GM12878 (cell line): ENCODE data around the gene GRK7. TPM values are rescaled to one million over a fixed set of nuclear protein-coding genes. Genes with fewer than 3 reads are reported as not detected.

Experiments
- ATAC-seq: fragments of 200-7000 bp; cut with Tn5 transposase; 3 replicates; pipeline ENCODE4 v1.9.1; 2020; ENCODE audit warnings: mild to moderate bottlenecking, moderate library complexity
- BruUV-seq: library from RNA; stranded (reverse); fragments of 400-500 nt; replicated peaks from 2 replicates; lab custom pipeline; 2021; lab: Mats Ljungman, UMichigan
- CTCF ChIA-PET: fragments of 300-600 bp; sonication (Branson Sonifier 250); formaldehyde crosslinking; extraction: SDS; loops from one replicate; lab custom pipeline; 2021; ENCODE audit warnings: inconsistent platforms; lab: Yijun Ruan, JAX
- POLR2A ChIA-PET: fragments of 350-600 bp; formaldehyde crosslinking; extraction: SDS; loops from one replicate; lab custom pipeline; 2021; ENCODE audit warnings: inconsistent platforms; lab: Charles Lee
- RAD21 ChIA-PET: fragments of 300-600 bp; sonication (Branson Sonifier 250); formaldehyde crosslinking; loops from one replicate; lab custom pipeline; 2023; ENCODE audit warnings: antibody characterized with exemption; ENCODE audit not compliant: unreplicated experiment; lab: Charles Lee
- SMC1A ChIA-PET: fragments of 300-600 bp; sonication (Branson Sonifier 250); formaldehyde crosslinking; loops from one replicate; lab custom pipeline; 2023; ENCODE audit not compliant: unreplicated experiment, uncharacterized antibody; lab: Charles Lee
- DNase-seq: peaks from one replicate; pipeline ENCODE4 v3.0.0-alpha.2; 2011; ENCODE audit warnings: low read depth, low spot score
- FAIRE-seq: peaks from 3 replicates; lab custom pipeline; 2011; peaks lifted over from hg19 to GRCh38; lab: Jason Lieb, UNC
- H2AFZ ChIP-seq: 2 replicates; pipeline ENCODE4 v1.6.0; 2011; ENCODE audit warnings: low read depth, low read length, control low read depth; ENCODE audit not compliant: control insufficient read depth
- H3K27ac ChIP-seq: 2 replicates; pipeline ENCODE4 v1.5.1; 2011; ENCODE audit warnings: control low read depth; ENCODE audit not compliant: control insufficient read depth, insufficient read depth
- H3K27me3 ChIP-seq, 2 experiments: replicated peaks in 1 of 2; 2 replicates each; pipeline versions ENCODE4 v1.6.0 to v1.6.1; 2011; ENCODE audit warnings: low read length in 1 of 2; ENCODE audit not compliant: control insufficient read depth in 2 of 2, insufficient read depth in 2 of 2
- H3K36me3 ChIP-seq, 2 experiments: 2 replicates each; pipeline ENCODE4 v1.5.1; 2011; ENCODE audit warnings: low read length in 1 of 2; ENCODE audit not compliant: control insufficient read depth in 2 of 2, insufficient read depth in 2 of 2
- H3K4me1 ChIP-seq: 2 replicates; pipeline ENCODE4 v1.6.1; 2011; ENCODE audit warnings: mild to moderate bottlenecking, low read length, moderate library complexity, mixed read lengths; ENCODE audit not compliant: control insufficient read depth, insufficient read depth
- H3K4me2 ChIP-seq: 2 replicates; pipeline ENCODE4 v1.6.0; 2011; ENCODE audit warnings: control low read depth; ENCODE audit not compliant: control insufficient read depth, insufficient read depth
- H3K4me3 ChIP-seq: fragments of 200-600 bp; sonication (generic); 2 replicates; pipeline ENCODE4 v1.5.1; 2016
- H3K79me2 ChIP-seq: 2 replicates; pipeline ENCODE4 v1.6.0; 2011; ENCODE audit warnings: low read length; ENCODE audit not compliant: control insufficient read depth, insufficient read depth
- H3K9ac ChIP-seq: 2 replicates; pipeline ENCODE4 v1.8.0; 2011; ENCODE audit warnings: low read length, control low read depth, mixed read lengths; ENCODE audit not compliant: control insufficient read depth, insufficient read depth
- H3K9me3 ChIP-seq: replicated peaks from 3 replicates; pipeline ENCODE4 v1.5.1; 2011; ENCODE audit warnings: mild to moderate bottlenecking, low read length; ENCODE audit not compliant: control insufficient read depth, insufficient read depth
- H4K20me1 ChIP-seq: 2 replicates; pipeline ENCODE4 v1.6.0; 2011; ENCODE audit not compliant: control insufficient read depth, insufficient read depth
- CEBPB ChIP-seq, 2 experiments: fragments of 150-350 bp in 1 of 2; IDR thresholded peaks; 2 replicates each; pipeline ENCODE4 v1.6.1; 2012 to 2014; ENCODE audit warnings: low read depth in 2 of 2, low read length in 2 of 2, borderline replicate concordance in 1 of 2, inconsistent platforms in 1 of 2
- CREB1 ChIP-seq: IDR thresholded peaks from 2 replicates; pipeline ENCODE4 v1.6.1; 2012; ENCODE audit warnings: low read depth, mild to moderate bottlenecking, inconsistent platforms
- HDAC2 ChIP-seq: fragments of 200-600 bp; sonication (generic); IDR thresholded peaks from 2 replicates; pipeline ENCODE4 v1.6.1; 2017
- IRF3 ChIP-seq: fragments of 450-650 bp; IDR thresholded peaks from 2 replicates; pipeline ENCODE4 v1.6.1; 2014; ENCODE audit warnings: mild to moderate bottlenecking
- KAT2A ChIP-seq: conservative IDR thresholded peaks from 2 replicates; pipeline ENCODE4 v1.6.1; 2011; ENCODE audit warnings: low read depth, low read length; ENCODE audit not compliant: control insufficient read depth
- MEF2A ChIP-seq: IDR thresholded peaks from 2 replicates; pipeline ENCODE4 v1.6.1; 2011; ENCODE audit warnings: low read depth, mild to moderate bottlenecking, low read length, moderate library complexity; ENCODE audit not compliant: insufficient read depth
- MTA2 ChIP-seq: fragments of 450-650 bp; IDR thresholded peaks from 2 replicates; pipeline ENCODE4 v1.6.1; 2016; ENCODE audit warnings: low read depth, mild to moderate bottlenecking, moderate library complexity
- RB1 ChIP-seq: fragments of 450-650 bp; formaldehyde crosslinking; IDR thresholded peaks from 2 replicates; pipeline ENCODE4 v1.6.1; 2017; ENCODE audit warnings: mild to moderate bottlenecking, borderline replicate concordance
- SUZ12 ChIP-seq: fragments of 200-600 bp; sonication (generic); IDR thresholded peaks from one replicate; pipeline ENCODE4 v1.6.1; 2018; ENCODE audit warnings: antibody characterized with exemption, mild to moderate bottlenecking; ENCODE audit not compliant: unreplicated experiment
- TCF7 ChIP-seq: IDR thresholded peaks from 2 replicates; pipeline ENCODE4 v1.6.1; 2014; ENCODE audit warnings: antibody characterized with exemption, borderline replicate concordance
- USF1 ChIP-seq: IDR thresholded peaks from 2 replicates; pipeline ENCODE4 v1.6.1; 2011; ENCODE audit warnings: borderline replicate concordance, low read depth, mild to moderate bottlenecking, moderate library complexity, mixed read lengths, low read length; ENCODE audit not compliant: insufficient read depth; ENCODE audit errors: extremely low read length
- ZBED1 ChIP-seq: IDR thresholded peaks from 2 replicates; pipeline ENCODE4 v1.6.1; 2016; ENCODE audit warnings: borderline replicate concordance
- in situ Hi-C: fragments of 300-500 bp; cut with MboI; formaldehyde crosslinking; loops from 9 replicates; pipeline ENCODE4 v1.14.3; 2018; ENCODE audit warnings: mixed read lengths
- intact Hi-C: fragments of 100-400 bp; cut with micrococcal nuclease; formaldehyde crosslinking; loops from one replicate; pipeline ENCODE4 v1.14.2; 2022; ENCODE audit not compliant: unreplicated experiment
- polyA plus RNA-seq, 11 experiments: library from polyadenylated mRNA; depleted of rRNA in 4 of 11; unstranded in 6 of 11; stranded (reverse) in 5 of 11; fragments of >200 nt; fragmentation: Nextera tagmentation in 4 of 11; fragmentation: Illumina TruSeq in 1 of 11; extraction: Ambion mirVana in 4 of 11; extraction: Trizol in 1 of 11; gene quantifications; 1 replicate in 1 of 11; 2 replicates in 10 of 11; pipeline versions ENCODE4 v1.2.1 to v1.2.3, GENCODE V29; 2011 to 2016; ENCODE audit warnings: inconsistent platforms in 2 of 11, missing spikeins in 2 of 11, low read depth in 1 of 11
- total RNA-seq, 4 experiments: library from RNA; depleted of rRNA in 3 of 4; stranded (reverse); fragments of >200 nt in 3 of 4; fragmentation: Illumina TruSeq in 1 of 4; extraction: Trizol in 1 of 4; gene quantifications; 2 replicates each; pipeline versions ENCODE4 v1.2.1 to v1.2.3, GENCODE V29; 2013 to 2021
- TF ChIP-seq, protein P1 (sequence below): fragments of 450-650 bp; IDR thresholded peaks from 2 replicates; pipeline ENCODE4 v1.6.1; 2017; ENCODE audit warnings: mild to moderate bottlenecking
- TF ChIP-seq, protein P2 (sequence below): IDR thresholded peaks from 2 replicates; pipeline ENCODE4 v1.6.1; 2011; ENCODE audit warnings: low read depth, mild to moderate bottlenecking, low read length, moderate library complexity, borderline replicate concordance; ENCODE audit errors: extremely low read depth
- TF ChIP-seq, protein P3 (sequence below), 3 experiments: IDR thresholded peaks in 2 of 3; conservative IDR thresholded peaks in 1 of 3; 2 replicates each; pipeline ENCODE4 v1.5.1; 2011; ENCODE audit warnings: low read depth in 3 of 3, low read length in 3 of 3, mild to moderate bottlenecking in 3 of 3, control low read depth in 2 of 3, moderate library complexity in 2 of 3, inconsistent platforms in 1 of 3, mixed read lengths in 1 of 3; ENCODE audit not compliant: control insufficient read depth in 2 of 3, insufficient read depth in 1 of 3; ENCODE audit errors: extremely low read depth in 1 of 3

GRK7 gene
- total and polyA plus RNA-seq, 10 of the 15 experiments (the other 5 are each of a cell fraction or from before 2014, with no cell fraction given) = not detected

GRCh38 chr3:141735176-141735575, 28.0 kb upstream of the GRK7 start:
- Histone ChIP-seq H3K4me2 (no peak overlapping the region), H3K9me3 (no peaks in the 10 kb centered on the region), H3K79me2 (peaks cover 21% of the 10 kb centered on the region), H3K27me3 (no peaks in the 10 kb centered on the region), H3K4me3 (no peak overlapping the region), H3K9ac (no peak overlapping the region), H3K4me1 (0 out of 2 replicates have a peak, but pooled peaks cover 5% of the 10 kb centered on the region), H4K20me1 (no peaks in the 10 kb centered on the region), H2AFZ (no peak overlapping the region)
- ChIA-PET CTCF (no interaction called here), SMC1A (interaction anchor here (0.6 kb wide), 1 partner anchor 54 kb away, joined by 3 read pairs; no protein-coding TSS in a partner anchor), RAD21 (interaction anchor here (0.8 kb wide), 1 partner anchor 178 kb away, joined by 3 read pairs; no protein-coding TSS in a partner anchor)
- intact Hi-C loops = loop anchor here (5.0 kb wide), 1 partner anchor 547 kb away; no protein-coding TSS in a partner anchor
- DNase-seq (no peak), FAIRE-seq (no peak)
- BruUV-seq = no TSS peak
- no peak for TF ChIP-seq CREB1
- TF ChIP-seq, protein P1, sequence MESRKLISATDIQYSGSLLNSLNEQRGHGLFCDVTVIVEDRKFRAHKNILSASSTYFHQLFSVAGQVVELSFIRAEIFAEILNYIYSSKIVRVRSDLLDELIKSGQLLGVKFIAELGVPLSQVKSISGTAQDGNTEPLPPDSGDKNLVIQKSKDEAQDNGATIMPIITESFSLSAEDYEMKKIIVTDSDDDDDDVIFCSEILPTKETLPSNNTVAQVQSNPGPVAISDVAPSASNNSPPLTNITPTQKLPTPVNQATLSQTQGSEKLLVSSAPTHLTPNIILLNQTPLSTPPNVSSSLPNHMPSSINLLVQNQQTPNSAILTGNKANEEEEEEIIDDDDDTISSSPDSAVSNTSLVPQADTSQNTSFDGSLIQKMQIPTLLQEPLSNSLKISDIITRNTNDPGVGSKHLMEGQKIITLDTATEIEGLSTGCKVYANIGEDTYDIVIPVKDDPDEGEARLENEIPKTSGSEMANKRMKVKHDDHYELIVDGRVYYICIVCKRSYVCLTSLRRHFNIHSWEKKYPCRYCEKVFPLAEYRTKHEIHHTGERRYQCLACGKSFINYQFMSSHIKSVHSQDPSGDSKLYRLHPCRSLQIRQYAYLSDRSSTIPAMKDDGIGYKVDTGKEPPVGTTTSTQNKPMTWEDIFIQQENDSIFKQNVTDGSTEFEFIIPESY = no peak
- TF ChIP-seq MTA2 = no peak
- TF ChIP-seq USF1 = no peak
- no peak for TF ChIP-seq SUZ12
- TF ChIP-seq, protein P2, sequence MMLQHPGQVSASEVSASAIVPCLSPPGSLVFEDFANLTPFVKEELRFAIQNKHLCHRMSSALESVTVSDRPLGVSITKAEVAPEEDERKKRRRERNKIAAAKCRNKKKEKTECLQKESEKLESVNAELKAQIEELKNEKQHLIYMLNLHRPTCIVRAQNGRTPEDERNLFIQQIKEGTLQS = no peak
- TF ChIP-seq HDAC2 = no peak
- no peak for TF ChIP-seq TCF7
- no peak for TF ChIP-seq IRF3
- no peak for TF ChIP-seq ZBED1
- TF ChIP-seq MEF2A = no peak
- TF ChIP-seq, protein P3, sequence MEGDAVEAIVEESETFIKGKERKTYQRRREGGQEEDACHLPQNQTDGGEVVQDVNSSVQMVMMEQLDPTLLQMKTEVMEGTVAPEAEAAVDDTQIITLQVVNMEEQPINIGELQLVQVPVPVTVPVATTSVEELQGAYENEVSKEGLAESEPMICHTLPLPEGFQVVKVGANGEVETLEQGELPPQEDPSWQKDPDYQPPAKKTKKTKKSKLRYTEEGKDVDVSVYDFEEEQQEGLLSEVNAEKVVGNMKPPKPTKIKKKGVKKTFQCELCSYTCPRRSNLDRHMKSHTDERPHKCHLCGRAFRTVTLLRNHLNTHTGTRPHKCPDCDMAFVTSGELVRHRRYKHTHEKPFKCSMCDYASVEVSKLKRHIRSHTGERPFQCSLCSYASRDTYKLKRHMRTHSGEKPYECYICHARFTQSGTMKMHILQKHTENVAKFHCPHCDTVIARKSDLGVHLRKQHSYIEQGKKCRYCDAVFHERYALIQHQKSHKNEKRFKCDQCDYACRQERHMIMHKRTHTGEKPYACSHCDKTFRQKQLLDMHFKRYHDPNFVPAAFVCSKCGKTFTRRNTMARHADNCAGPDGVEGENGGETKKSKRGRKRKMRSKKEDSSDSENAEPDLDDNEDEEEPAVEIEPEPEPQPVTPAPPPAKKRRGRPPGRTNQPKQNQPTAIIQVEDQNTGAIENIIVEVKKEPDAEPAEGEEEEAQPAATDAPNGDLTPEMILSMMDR (IDR thresholded peaks at IDR 0.05 in 2 of 3, conservative IDR thresholded peaks at IDR 0.05 in 1 of 3; ENCODE audit: control insufficient read depth in 2 of 3, extremely low read depth in 1 of 3, insufficient read depth in 1 of 3, low read depth in 3 of 3, low read length in 3 of 3) = no peak
- TF ChIP-seq KAT2A = no peak
- no peak for TF ChIP-seq CEBPB (IDR thresholded peaks at IDR 0.05; ENCODE audit: borderline replicate concordance in 1 of 2, low read depth in 2 of 2, low read length in 2 of 2)
- no peak for TF ChIP-seq RB1
- TF ChIP-seq, all 136 proteins: peak for 0
- ATAC-seq = no peak
- in situ Hi-C loops = no loop called here
- POLR2A ChIA-PET = no interaction called here
- H3K27ac ChIP-seq = no peak overlapping the region
- H3K36me3 ChIP-seq = no peaks in the 10 kb centered on the region
